Ishikawa (cell line): ENCODE results near the gene DNAH8.

Experiments used
- CEBPB ChIP-seq: IDR thresholded peaks from 2 replicates; pipeline ENCODE4 v1.6.1; 2012
- CREB1 ChIP-seq: IDR thresholded peaks from 2 replicates; pipeline ENCODE4 v1.6.1; 2012; ENCODE audit warnings: low read depth
- EGR1 ChIP-seq: IDR thresholded peaks from 2 replicates; pipeline ENCODE4 v1.6.1; 2012
- EP300 ChIP-seq: IDR thresholded peaks from 2 replicates; pipeline ENCODE4 v1.6.1; 2012; ENCODE audit warnings: borderline replicate concordance
- FOXM1 ChIP-seq: IDR thresholded peaks from 2 replicates; pipeline ENCODE4 v1.6.1; 2012; ENCODE audit warnings: low read depth, borderline replicate concordance
- NFIC ChIP-seq: IDR thresholded peaks from 2 replicates; pipeline ENCODE4 v1.6.1; 2012
- RAD21 ChIP-seq: IDR thresholded peaks from 2 replicates; pipeline ENCODE4 v1.6.1; 2012; ENCODE audit warnings: low read depth
- TAF1 ChIP-seq: IDR thresholded peaks from 2 replicates; pipeline ENCODE4 v1.6.1; 2012; ENCODE audit warnings: low read depth, mild to moderate bottlenecking
- TCF12 ChIP-seq: IDR thresholded peaks from 2 replicates; pipeline ENCODE4 v1.6.1; 2012; ENCODE audit warnings: low read depth
- TEAD4 ChIP-seq: IDR thresholded peaks from 2 replicates; pipeline ENCODE4 v1.6.1; 2012
- USF1 ChIP-seq: IDR thresholded peaks from 2 replicates; pipeline ENCODE4 v1.6.1; 2012
- YY1 ChIP-seq: IDR thresholded peaks from 2 replicates; pipeline ENCODE4 v1.6.1; 2012; ENCODE audit warnings: low read depth
- ZBTB7A ChIP-seq: IDR thresholded peaks from 2 replicates; pipeline ENCODE4 v1.6.1; 2012; ENCODE audit warnings: low read depth
- TF ChIP-seq, protein P1 (sequence below): IDR thresholded peaks from 2 replicates; pipeline ENCODE4 v1.6.1; 2012; ENCODE audit warnings: low read depth, mild to moderate bottlenecking
- TF ChIP-seq, protein P2 (sequence below): IDR thresholded peaks from 2 replicates; pipeline ENCODE4 v1.6.1; 2012

DNAH8 gene

GRCh38 chr6:39075010-39075686 is 360.0 kb downstream of the DNAH8 start:
- TF ChIP-seq RAD21 (no peak), CEBPB (no peak), EP300 (no peak)

GRCh38 chr6:39075807-39076622 is 360.9 kb downstream of the DNAH8 start:
- no peak for TF ChIP-seq CREB1
- TF ChIP-seq, protein P1, sequence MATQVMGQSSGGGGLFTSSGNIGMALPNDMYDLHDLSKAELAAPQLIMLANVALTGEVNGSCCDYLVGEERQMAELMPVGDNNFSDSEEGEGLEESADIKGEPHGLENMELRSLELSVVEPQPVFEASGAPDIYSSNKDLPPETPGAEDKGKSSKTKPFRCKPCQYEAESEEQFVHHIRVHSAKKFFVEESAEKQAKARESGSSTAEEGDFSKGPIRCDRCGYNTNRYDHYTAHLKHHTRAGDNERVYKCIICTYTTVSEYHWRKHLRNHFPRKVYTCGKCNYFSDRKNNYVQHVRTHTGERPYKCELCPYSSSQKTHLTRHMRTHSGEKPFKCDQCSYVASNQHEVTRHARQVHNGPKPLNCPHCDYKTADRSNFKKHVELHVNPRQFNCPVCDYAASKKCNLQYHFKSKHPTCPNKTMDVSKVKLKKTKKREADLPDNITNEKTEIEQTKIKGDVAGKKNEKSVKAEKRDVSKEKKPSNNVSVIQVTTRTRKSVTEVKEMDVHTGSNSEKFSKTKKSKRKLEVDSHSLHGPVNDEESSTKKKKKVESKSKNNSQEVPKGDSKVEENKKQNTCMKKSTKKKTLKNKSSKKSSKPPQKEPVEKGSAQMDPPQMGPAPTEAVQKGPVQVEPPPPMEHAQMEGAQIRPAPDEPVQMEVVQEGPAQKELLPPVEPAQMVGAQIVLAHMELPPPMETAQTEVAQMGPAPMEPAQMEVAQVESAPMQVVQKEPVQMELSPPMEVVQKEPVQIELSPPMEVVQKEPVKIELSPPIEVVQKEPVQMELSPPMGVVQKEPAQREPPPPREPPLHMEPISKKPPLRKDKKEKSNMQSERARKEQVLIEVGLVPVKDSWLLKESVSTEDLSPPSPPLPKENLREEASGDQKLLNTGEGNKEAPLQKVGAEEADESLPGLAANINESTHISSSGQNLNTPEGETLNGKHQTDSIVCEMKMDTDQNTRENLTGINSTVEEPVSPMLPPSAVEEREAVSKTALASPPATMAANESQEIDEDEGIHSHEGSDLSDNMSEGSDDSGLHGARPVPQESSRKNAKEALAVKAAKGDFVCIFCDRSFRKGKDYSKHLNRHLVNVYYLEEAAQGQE = no peak
- no peak for TF ChIP-seq YY1
- TF ChIP-seq RAD21 = no peak
- TF ChIP-seq, protein P2, sequence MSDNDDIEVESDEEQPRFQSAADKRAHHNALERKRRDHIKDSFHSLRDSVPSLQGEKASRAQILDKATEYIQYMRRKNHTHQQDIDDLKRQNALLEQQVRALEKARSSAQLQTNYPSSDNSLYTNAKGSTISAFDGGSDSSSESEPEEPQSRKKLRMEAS = no peak
- TF ChIP-seq USF1 = no peak
- TF ChIP-seq NFIC = no peak
- no peak for TF ChIP-seq ZBTB7A
- TF ChIP-seq EP300 = no peak
- TF ChIP-seq EGR1 = no peak
- no peak for TF ChIP-seq TEAD4
- TF ChIP-seq TAF1 = no peak
- no peak for TF ChIP-seq TCF12
- no peak for TF ChIP-seq FOXM1
- TF ChIP-seq CEBPB = no peak

DNA sequence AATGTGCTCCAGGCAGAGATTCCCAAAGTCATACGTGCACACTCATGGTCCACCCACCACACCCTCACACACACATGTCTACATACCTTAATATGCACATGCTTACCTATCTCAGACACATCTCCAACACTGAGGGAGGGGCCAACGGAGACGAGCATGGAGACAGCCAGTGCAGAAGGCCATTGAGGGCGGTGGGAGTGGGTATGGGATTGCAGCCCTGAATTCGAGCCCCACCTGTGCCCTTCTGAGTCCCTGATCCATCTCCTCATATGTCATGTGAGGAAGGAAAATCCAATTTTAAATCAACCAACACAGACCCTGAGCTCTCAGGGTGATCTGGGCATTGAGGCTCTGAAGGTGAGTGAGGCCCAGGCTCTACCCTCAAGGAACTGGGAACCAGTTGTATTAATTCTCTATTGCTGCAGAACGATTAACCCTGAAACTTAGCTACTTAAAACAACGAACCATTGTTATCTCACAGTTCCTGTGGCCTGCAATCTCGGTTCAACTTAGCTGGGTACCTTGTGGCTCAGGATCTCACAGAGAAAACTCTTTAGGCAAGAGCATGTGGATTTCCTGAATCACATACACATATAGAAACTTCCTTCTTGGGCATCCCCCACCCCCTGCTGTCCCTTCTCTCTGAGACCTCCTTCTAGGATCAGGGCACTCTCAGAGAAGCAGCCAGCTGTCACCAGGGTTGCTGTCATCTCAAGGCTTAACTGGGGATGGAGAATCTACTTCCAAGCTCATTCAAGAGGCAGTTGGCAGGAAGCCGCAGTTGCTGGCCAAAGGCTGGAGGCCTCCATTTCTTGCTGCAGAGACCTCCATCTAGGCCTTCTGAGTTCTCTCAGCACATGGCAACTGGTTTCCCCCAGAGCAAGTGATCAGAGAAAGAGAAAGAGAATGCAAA is 361.8 kb downstream of the DNAH8 start:
- TF ChIP-seq CEBPB (no peak), NFIC (no peak), EP300 (no peak), ZBTB7A (no peak), TAF1 (no peak)
- TF ChIP-seq, protein P2 = no peak

- TF ChIP-seq TCF12 (no peak), EP300 (no peak), CREB1 (no peak), TEAD4 (no peak), EGR1 (no peak), FOXM1 (no peak), TAF1 (no peak)
Measured at GRCh38 chr6:39077882-39078594, 362.9 kb downstream of the DNAH8 start.

DNA sequence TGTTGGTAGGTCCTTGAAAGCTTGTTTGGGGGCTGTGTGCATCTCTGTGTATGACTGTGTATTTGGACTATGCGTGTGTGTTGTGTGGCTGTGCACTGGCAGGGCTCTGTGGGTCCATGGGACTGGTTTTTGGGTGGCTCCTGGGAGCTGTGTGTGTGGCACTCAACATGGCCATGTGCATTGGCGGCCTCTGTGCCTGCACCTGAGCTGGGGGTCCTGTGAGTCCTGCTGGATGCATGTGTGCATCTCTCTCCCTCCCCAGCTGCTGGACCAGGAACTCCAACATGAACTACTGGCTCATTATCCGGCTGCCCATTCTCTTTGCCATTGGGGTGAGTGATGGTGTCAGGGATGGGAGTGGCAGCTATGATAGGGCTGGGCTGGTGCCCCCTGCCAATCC is 363.6 kb downstream of the DNAH8 start:
- TF ChIP-seq RAD21 (no peak), CEBPB (no peak), TCF12 (no peak), EGR1 (no peak), YY1 (no peak), NFIC (no peak), EP300 (no peak), TAF1 (no peak), USF1 (no peak), CREB1 (no peak), FOXM1 (no peak), ZBTB7A (no peak), TEAD4 (no peak)
- TF ChIP-seq, protein P1 = no peak
- TF ChIP-seq, protein P2 = no peak
